HUES64 (cell line): Measurements from ENCODE around the gene TLE3.

Experiments
- H3K27ac ChIP-seq: 2 replicates; pipeline ENCODE4 v1.7.0; 2013; ENCODE audit warnings: low read depth, low read length, inconsistent platforms
- H3K27me3 ChIP-seq: 2 replicates; pipeline ENCODE4 v1.6.1; 2013; ENCODE audit warnings: mild to moderate bottlenecking, low read length; ENCODE audit not compliant: insufficient read depth
- H3K36me3 ChIP-seq: 2 replicates; pipeline ENCODE4 v1.6.1; 2013; ENCODE audit warnings: mild to moderate bottlenecking, low read length; ENCODE audit not compliant: insufficient read depth
- H3K4me1 ChIP-seq: 2 replicates; pipeline ENCODE4 v1.6.1; 2013; ENCODE audit warnings: mild to moderate bottlenecking, low read length, moderate library complexity; ENCODE audit not compliant: insufficient read depth
- H3K4me3 ChIP-seq: 2 replicates; pipeline ENCODE4 v1.5.1; 2013; ENCODE audit warnings: mild to moderate bottlenecking, low read length, moderate library complexity
- H3K9ac ChIP-seq: 2 replicates; pipeline ENCODE4 v1.6.1; 2013; ENCODE audit warnings: mild to moderate bottlenecking, low read depth, low read length
- H3K9me3 ChIP-seq: 2 replicates; pipeline ENCODE4 v1.6.1; 2013; ENCODE audit warnings: low read depth, low read length; ENCODE audit not compliant: insufficient read depth
- WGBS: fragments of 150-250, 120-280 bp; methylation state at CpG from one replicate; pipeline ENCODE4 v1.1.7; 2013; ENCODE audit warnings: missing lambda C conversion rate; 5-methylcytosine and 5-hydroxymethylcytosine counted together

TLE3 gene

DNA sequence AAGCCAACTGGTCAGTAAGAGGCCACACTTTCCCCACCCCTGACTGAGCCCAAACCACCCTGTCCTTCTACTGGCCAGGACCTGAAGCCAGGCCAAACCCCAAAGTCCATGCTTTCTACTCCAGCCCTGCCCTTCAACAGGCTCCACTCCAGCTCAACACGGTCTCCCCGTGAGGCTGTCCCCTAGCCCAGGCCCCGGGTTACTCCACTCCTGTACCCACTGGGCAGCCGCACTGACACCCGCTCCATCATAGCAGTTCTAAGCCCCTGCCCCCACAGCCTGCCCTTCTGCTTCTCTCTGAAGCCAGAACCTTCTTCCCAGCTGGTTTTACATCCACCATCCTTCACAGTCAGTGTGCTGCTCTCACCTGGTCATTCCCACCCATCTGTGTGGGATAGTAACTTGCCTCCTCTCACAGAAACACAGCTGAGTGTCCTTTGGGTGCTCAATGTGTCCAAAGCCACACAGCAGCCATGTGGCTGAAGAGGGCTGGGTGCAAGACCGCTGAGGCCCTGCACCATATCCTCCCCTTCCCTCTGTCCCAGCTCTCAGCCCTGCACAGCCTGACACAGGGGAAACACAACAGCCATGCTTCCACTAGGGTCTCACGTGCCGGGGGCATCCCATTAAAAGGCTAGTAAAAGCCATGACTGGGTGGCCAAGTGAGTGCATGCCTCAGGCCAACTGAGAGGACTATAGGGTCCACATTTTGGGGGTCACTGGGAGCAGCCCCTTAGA is 38.1 kb downstream of the TLE3 start:
- Histone ChIP-seq H3K27me3 (no peaks in the 10 kb centered on the region), H3K27ac (no peak overlapping the region), H3K9ac (no peak overlapping the region), H3K4me1 (no peaks in the 10 kb centered on the region), H3K36me3 (peaks cover 96% of the 10 kb centered on the region), H3K4me3 (no peak overlapping the region), H3K9me3 (no peaks in the 10 kb centered on the region)
- WGBS, result 91% methylated on average over 8 of the region's 8 CpGs

DNA sequence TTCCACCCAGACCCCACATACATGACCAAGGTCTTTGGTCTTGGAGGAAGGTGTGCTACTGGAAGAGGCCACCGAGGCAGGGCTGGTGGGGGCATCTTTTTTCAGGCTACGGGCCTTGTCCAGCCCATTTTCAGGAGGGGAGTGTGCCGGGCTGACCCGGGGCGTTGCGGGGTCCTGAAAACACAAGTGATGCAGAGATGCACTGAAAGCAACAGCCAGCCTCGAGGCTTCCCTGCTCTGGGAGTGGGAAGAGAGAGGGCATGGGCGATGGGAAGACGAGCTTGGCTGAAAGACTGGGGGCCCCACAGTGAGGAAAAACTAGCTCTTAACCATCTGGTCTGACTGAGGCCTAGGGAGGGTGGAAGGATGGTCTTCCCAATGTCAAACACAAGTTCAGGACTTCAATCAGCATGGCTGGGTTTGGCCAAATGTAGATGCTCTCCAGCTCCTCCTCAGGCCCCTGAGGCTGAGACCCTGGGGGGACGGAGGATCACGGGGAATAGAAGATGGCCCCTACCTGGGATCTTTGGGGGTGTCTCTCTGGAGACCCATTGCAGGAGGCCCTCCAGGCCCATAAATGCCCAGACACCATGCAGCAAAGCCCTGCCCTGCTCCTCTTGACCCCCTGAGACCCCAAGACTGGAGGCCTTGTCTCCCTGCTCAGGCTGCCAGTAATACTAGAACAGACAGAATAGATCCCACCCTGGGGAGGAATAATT is 38.9 kb downstream of the TLE3 start:
- H3K27me3 ChIP-seq, result no peaks in the 10 kb centered on the region
- H3K36me3 ChIP-seq, result peaks cover 96% of the 10 kb centered on the region
- no peak overlapping the region for H3K9ac ChIP-seq
- no peak overlapping the region for H3K4me3 ChIP-seq
- no peaks in the 10 kb centered on the region for H3K4me1 ChIP-seq
- 92% methylated on average over 11 of the region's 11 CpGs for WGBS
- no peak overlapping the region for H3K27ac ChIP-seq
- no peaks in the 10 kb centered on the region for H3K9me3 ChIP-seq

DNA sequence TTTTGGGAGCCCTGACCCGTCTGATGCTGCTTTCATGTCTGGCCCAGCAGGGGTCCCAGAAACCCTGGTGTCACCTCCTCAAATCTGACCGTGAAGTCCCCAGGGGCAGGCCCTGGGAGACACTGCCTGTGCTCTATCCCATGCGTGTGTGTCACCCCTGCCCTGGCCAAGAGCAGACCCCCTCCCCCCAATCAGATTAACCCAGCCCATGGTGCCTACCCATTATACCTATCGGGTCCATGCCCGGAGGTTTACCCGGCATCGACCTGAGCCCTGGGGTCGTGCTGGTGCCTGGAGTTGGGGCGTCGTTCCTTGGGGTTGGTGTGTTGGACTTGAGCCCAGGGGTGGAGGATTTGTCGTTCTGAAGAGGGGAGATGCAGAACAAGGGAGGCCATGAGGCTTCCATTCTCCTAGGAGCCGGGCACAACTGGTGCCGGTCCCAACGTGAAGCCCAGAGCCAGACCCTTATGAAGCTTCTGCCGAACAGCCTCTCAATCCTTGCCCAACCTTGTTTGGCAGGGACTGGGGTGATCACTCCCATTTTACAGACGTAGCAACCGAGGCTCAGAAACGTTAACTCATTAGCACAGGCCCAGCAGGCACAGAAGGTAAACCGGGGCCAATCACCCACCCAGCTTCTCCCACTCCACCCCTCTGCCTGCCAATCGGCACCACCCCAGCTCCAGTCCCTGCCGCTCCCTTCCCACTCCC is 39.6 kb downstream of the TLE3 start:
- Histone ChIP-seq H3K4me3 (no peak overlapping the region), H3K27ac (no peak overlapping the region), H3K36me3 (peaks cover 96% of the 10 kb centered on the region), H3K9ac (no peak overlapping the region), H3K9me3 (no peaks in the 10 kb centered on the region), H3K4me1 (no peaks in the 10 kb centered on the region), H3K27me3 (no peaks in the 10 kb centered on the region)
- WGBS, result 92% methylated on average over 21 of the region's 21 CpGs

DNA sequence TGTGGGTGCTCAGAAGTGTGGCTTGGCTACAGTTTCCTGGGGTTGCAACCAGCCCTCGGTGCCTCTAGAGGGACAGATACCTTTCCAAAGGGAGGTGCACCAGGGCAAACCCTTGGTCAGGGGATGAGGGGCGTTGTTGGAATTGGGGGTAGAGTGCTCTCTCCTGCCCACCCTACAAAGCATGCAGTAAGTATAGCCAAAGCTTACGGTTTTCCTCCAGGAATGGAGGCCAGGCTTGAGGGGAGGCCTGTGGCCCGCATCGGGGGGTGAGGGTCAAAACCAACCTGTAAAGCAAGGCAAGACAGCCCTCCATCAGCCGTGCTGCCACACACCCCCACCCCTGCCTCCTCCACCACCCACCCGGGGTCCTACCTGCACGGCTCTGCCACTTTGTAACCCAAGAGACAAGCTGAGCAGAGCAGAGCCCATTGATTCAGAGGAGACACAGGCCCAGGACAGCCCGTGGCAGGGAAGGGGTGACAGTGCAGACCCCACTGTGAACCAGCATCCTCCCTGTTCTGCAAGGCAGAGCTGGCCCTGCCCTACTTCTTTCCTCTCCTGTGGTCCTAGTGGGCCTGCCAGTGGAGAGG is 41.5 kb downstream of the TLE3 start:
- 92% methylated on average over 9 of the region's 9 CpGs for WGBS
- Histone ChIP-seq H3K27ac (no peak overlapping the region), H3K9me3 (no peaks in the 10 kb centered on the region), H3K9ac (no peak overlapping the region), H3K27me3 (no peaks in the 10 kb centered on the region), H3K4me3 (no peak overlapping the region), H3K4me1 (no peaks in the 10 kb centered on the region), H3K36me3 (peaks cover 99% of the 10 kb centered on the region)

DNA sequence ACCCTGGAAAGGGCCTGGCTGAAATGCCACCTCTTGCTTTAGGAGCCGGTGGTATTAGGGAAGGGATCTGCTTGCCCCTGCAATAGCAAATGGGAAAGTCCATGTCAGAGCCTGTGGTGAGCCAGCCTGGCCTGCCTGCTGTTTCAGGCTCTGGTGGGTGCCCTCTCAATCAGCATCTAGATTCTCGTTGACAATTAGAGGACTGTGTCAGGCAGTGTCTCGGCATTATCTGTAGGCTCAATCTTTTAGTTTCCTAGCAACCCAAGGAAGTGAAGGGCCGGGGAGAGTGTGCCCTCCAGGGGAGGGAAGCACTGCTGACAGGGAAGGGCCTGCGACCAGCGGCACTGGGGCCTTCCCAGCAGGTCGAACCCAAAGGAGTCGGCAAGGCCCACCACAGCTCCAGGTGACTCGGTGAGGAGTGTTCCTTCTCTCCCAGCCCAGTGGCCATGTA is 42.1 kb downstream of the TLE3 start:
- no peak overlapping the region for H3K9ac ChIP-seq
- H3K4me3 ChIP-seq, result no peak overlapping the region
- WGBS, result 87% methylated on average over 9 of the region's 9 CpGs
- H3K27ac ChIP-seq, result no peak overlapping the region
- H3K4me1 ChIP-seq, result no peaks in the 10 kb centered on the region
- H3K27me3 ChIP-seq, result no peaks in the 10 kb centered on the region
- H3K9me3 ChIP-seq, result no peaks in the 10 kb centered on the region
- peaks cover 99% of the 10 kb centered on the region for H3K36me3 ChIP-seq

GRCh38 chr15:70054884-70055387 is 42.8 kb downstream of the TLE3 start:
- Histone ChIP-seq H3K9ac (no peak overlapping the region), H3K4me1 (no peaks in the 10 kb centered on the region), H3K9me3 (no peaks in the 10 kb centered on the region), H3K36me3 (peaks cover 99% of the 10 kb centered on the region), H3K27ac (no peak overlapping the region), H3K27me3 (no peaks in the 10 kb centered on the region), H3K4me3 (no peak overlapping the region)
- WGBS, result 92% methylated on average over 18 of the region's 18 CpGs

DNA sequence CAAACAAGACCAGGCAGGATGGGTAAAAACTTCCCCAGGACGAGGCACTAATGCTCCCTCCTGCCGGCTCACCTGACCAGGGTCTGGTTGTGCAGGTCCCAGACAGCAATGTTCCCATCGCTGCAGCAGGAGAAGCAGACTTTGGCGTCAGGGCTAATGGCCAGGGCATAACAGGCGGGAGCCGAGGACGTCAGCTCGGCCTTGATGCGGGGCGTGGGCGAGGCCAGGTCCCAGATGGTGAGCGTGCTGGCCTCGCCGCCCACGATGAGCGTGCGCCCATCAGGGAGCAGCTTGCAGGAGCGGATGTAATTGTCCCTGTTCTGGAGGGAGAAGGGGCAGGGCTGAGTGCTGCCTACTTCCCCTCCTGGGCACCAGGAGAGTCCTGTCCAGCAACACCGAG is 43.4 kb downstream of the TLE3 start:
- Histone ChIP-seq H3K4me3 (no peak overlapping the region), H3K4me1 (no peaks in the 10 kb centered on the region), H3K9ac (no peak overlapping the region), H3K9me3 (no peaks in the 10 kb centered on the region), H3K27ac (no peak overlapping the region), H3K27me3 (no peaks in the 10 kb centered on the region), H3K36me3 (peaks cover 99% of the 10 kb centered on the region)
- WGBS, result 93% methylated on average over 19 of the region's 19 CpGs

GRCh38 chr15:70053716-70054229 is 43.9 kb downstream of the TLE3 start:
- no peaks in the 10 kb centered on the region for H3K27me3 ChIP-seq
- no peak overlapping the region for H3K4me3 ChIP-seq
- no peaks in the 10 kb centered on the region for H3K4me1 ChIP-seq
- WGBS, result 91% methylated on average over 11 of the region's 11 CpGs
- H3K9ac ChIP-seq, result no peak overlapping the region
- no peak overlapping the region for H3K27ac ChIP-seq
- H3K9me3 ChIP-seq, result no peaks in the 10 kb centered on the region
- peaks cover 99% of the 10 kb centered on the region for H3K36me3 ChIP-seq

- Histone ChIP-seq H3K9me3 (no peaks in the 10 kb centered on the region), H3K36me3 (peaks cover 95% of the 10 kb centered on the region), H3K27ac (no peak overlapping the region), H3K4me3 (no peak overlapping the region), H3K4me1 (peaks cover 3% of the 10 kb centered on the region), H3K9ac (no peak overlapping the region), H3K27me3 (no peaks in the 10 kb centered on the region)
- 92% methylated on average over 15 of the region's 15 CpGs for WGBS
Observed at GRCh38 chr15:70053001-70053715, 44.6 kb downstream of the TLE3 start.

DNA sequence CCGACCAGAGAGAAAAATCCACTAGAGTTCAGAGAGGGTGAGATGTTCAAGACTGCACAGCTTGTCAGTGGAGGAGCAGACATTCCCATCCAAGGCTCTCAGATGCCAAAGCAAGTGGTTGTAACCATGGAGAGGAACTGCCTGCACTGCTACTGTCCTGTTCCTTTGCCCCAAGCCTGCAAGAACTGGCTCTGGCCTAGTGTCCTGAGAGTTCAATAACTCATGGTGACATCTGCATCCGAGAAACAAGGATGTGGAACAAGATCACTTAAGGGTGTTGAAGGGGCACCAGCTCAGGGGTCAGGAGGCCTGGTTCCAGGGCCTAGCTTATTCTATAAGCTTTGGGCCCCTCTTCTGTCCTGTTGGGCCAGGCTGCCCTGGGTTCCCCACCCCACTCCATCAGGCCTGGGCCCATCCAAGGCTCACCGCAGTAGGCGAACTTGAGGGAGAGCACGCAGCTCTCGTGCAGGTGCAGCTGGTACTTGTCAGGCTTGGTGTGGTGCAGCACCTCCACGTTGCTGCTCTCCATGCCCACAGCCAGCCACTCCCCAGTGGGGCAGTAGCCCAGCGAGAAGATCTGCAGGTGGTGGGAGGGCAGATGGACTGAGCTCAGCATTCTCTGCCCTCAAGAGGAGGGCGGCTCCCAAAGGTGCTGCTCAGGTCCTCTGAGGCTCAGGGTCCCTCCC is 45.6 kb downstream of the TLE3 start:
- 96% methylated on average over 8 of the region's 9 CpGs for WGBS
- Histone ChIP-seq H3K36me3 (peaks cover 91% of the 10 kb centered on the region), H3K27me3 (no peaks in the 10 kb centered on the region), H3K9me3 (no peaks in the 10 kb centered on the region), H3K4me1 (peaks cover 10% of the 10 kb centered on the region), H3K9ac (no peak overlapping the region), H3K4me3 (no peak overlapping the region), H3K27ac (no peak overlapping the region)
